HEK293 (cell line): ENCODE results near the gene AGAP3.

Experiments used
- CTCF ChIP-seq: fragments of 450-650 bp; formaldehyde crosslinking; IDR thresholded peaks from 2 replicates; pipeline ENCODE4 v1.5.1; 2016; ENCODE audit warnings: missing biosample characterization, missing genetic modification characterization
- KLF16 ChIP-seq: fragments of 450-650 bp; formaldehyde crosslinking; IDR thresholded peaks from 2 replicates; pipeline ENCODE4 v1.5.1; 2017; ENCODE audit warnings: missing biosample characterization, missing genetic modification characterization
- KLF17 ChIP-seq: fragments of 450-650 bp; formaldehyde crosslinking; IDR thresholded peaks from 2 replicates; pipeline ENCODE4 v1.5.1; 2016; ENCODE audit warnings: missing biosample characterization, missing genetic modification characterization
- PATZ1 ChIP-seq: fragments of 450-650 bp; formaldehyde crosslinking; IDR thresholded peaks from 2 replicates; pipeline ENCODE4 v1.5.1; 2016; ENCODE audit warnings: missing biosample characterization, missing genetic modification characterization
- PRDM1 ChIP-seq: fragments of 450-650 bp; formaldehyde crosslinking; IDR thresholded peaks from 2 replicates; pipeline ENCODE4; 2016; ENCODE audit warnings: missing biosample characterization, missing genetic modification characterization
- TCF7L2 ChIP-seq: IDR thresholded peaks from 2 replicates; pipeline ENCODE4 v1.6.1; 2011; ENCODE audit warnings: low read depth, mild to moderate bottlenecking, inconsistent platforms, low read length, moderate library complexity, borderline replicate concordance
- ZBTB6 ChIP-seq: fragments of 450-650 bp; formaldehyde crosslinking; IDR thresholded peaks from 2 replicates; pipeline ENCODE4 v1.5.1; 2017; ENCODE audit warnings: missing biosample characterization, missing genetic modification characterization
- ZBTB8A ChIP-seq: fragments of 450-650 bp; formaldehyde crosslinking; IDR thresholded peaks from 2 replicates; pipeline ENCODE4 v1.5.1; 2016; ENCODE audit warnings: missing biosample characterization, missing genetic modification characterization
- ZFP3 ChIP-seq: fragments of 450-650 bp; formaldehyde crosslinking; IDR thresholded peaks from 2 replicates; pipeline ENCODE4 v1.5.1; 2016; ENCODE audit warnings: low read depth, missing biosample characterization, missing genetic modification characterization
- ZNF155 ChIP-seq: fragments of 450-650 bp; formaldehyde crosslinking; IDR thresholded peaks from 2 replicates; pipeline ENCODE4 v1.5.1; 2016; ENCODE audit warnings: missing biosample characterization, missing genetic modification characterization
- ZNF404 ChIP-seq: fragments of 450-650 bp; formaldehyde crosslinking; IDR thresholded peaks from 2 replicates; pipeline ENCODE4 v1.5.1; 2017; ENCODE audit warnings: missing biosample characterization, missing genetic modification characterization
- ZNF529 ChIP-seq: fragments of 450-650 bp; formaldehyde crosslinking; IDR thresholded peaks from 2 replicates; pipeline ENCODE4 v1.5.1; 2017; ENCODE audit warnings: missing genetic modification characterization, missing biosample characterization; ENCODE audit not compliant: insufficient replicate concordance
- ZNF530 ChIP-seq: fragments of 450-650 bp; formaldehyde crosslinking; IDR thresholded peaks from 2 replicates; pipeline ENCODE4 v1.5.1; 2016; ENCODE audit warnings: low read depth, missing biosample characterization, missing genetic modification characterization

- TF ChIP-seq ZNF529 (tag by site-specific recombination), result no peak
- TF ChIP-seq PATZ1 (tag by site-specific recombination), result no peak
- TF ChIP-seq ZNF530, result no peak
- no peak for TF ChIP-seq KLF17 (tag by site-specific recombination)
- no peak for TF ChIP-seq ZBTB8A (tag by site-specific recombination)
- TF ChIP-seq CTCF (tag by site-specific recombination), result no peak
- TF ChIP-seq PRDM1 (tag by site-specific recombination), result no peak
- no peak for TF ChIP-seq ZBTB6 (tag by site-specific recombination)
- no peak for TF ChIP-seq ZFP3 (tag by site-specific recombination)
- no peak for TF ChIP-seq ZNF155 (tag by site-specific recombination)
- TF ChIP-seq TCF7L2, result no peak
- TF ChIP-seq ZNF404 (tag by site-specific recombination), result no peak
- TF ChIP-seq KLF16 (tag by site-specific recombination), result no peak
These were observed 93.1 kb downstream of the AGAP3 start for GRCh38 chr7:151179287-151179860.
